ENCODE measurements around the gene TUBE1.

The TUBE1 gene

GRCh38 chr6:112033791-112034615 is 53.3 kb downstream of the TUBE1 start:
- no peak for DNase-seq

- DNase-seq, result no peak
Measured at GRCh38 chr6:112032728-112033127, 54.6 kb downstream of the TUBE1 start.

- DNase-seq, result no peak
Measured at GRCh38 chr6:112031960-112032359, 55.3 kb downstream of the TUBE1 start.

- DNase-seq, result no peak
Measured at GRCh38 chr6:112030961-112031660, 56.2 kb downstream of the TUBE1 start.

GRCh38 chr6:112030206-112030960 is 56.9 kb downstream of the TUBE1 start:
- no peak for DNase-seq

- no peak for DNase-seq
Measured at GRCh38 chr6:112029045-112029822, 58.0 kb downstream of the TUBE1 start.

DNA sequence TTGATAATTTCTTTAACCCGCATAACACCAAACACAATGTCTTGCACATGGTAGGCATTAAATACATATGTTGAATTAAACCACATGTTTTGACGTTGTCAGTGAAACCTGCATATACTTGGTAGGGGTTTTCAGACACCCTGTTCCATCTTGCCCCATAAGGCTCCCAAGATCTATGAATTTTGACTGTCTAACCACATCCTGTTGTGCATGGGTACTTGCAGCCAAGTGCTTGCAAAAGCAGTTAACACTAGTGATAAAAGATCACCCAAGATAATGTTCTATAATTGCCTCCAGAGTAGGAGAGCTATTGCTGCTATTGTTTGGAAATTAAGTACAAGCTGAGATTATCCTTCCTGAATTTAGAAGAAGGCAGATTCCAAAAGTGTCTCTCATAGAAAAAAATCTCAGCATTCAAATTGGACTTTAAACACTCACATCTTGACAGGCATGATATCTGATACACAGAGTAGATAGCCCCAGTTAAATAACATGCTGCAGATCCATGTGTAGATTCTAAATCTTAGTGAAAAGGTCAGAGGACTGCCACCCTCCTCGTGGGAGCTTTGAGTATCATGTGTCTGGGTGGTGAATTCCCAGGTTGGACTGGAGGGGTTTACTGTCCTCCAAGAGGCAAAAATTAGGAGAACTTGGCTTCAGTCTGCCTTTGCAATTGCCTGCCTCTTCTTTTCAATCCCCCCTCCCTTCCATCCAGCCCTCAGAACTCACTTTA is 59.2 kb downstream of the TUBE1 start:
- DNase-seq, result no peak

GRCh38 chr6:112026933-112027332 is 60.3 kb downstream of the TUBE1 start:
- no peak for DNase-seq

- DNase-seq, result no peak
Measured at GRCh38 chr6:112024464-112024863, 62.8 kb downstream of the TUBE1 start.

DNA sequence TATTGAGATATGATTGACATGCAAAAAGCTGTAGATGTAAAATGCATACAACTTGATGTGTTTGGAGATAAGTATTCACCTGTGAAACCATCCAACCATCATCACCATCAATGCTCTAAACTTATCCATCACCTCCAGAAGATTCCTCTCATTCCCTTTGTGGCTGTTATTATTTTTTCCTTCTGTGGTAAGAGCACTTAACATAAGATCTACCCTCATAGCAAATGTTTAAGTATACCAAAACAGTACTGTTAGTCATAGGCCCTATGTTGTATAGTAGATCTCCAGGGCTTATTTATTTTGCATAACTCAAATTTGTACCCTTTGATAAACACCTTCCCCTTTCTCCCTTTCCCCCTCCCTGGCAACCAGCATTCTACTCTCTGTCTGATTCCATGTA is 64.5 kb downstream of the TUBE1 start:
- no peak for DNase-seq

- DNase-seq, result no peak
Measured at GRCh38 chr6:112021691-112022310, 65.5 kb downstream of the TUBE1 start.

Data from 8988T (cell line).